ENCODE results near the gene MRPL45. TPM values are rescaled to one million over a fixed set of nuclear protein-coding genes. Genes with fewer than 3 reads are reported as not detected.

The MRPL45 gene
- total RNA-seq, result 21.7 TPM in 2 replicates

GRCh38 chr17:38296834-38297517 lies at the start of gene MRPL45:
TSS of gene MRPL45 (plus strand) at chr17:38297168. CDS start at chr17:38297184, 16 bp downstream.

GRCh38 chr17:38343608-38344419 lies 46.8 kb downstream of the MRPL45 start, which contains the start of gene GPR179:
TSS of gene GPR179 (minus strand) at chr17:38343956. CDS start at chr17:38343789, 167 bp downstream.

GRCh38 chr17:38351412-38352222 lies 54.6 kb downstream of the MRPL45 start, which contains the start of gene SOCS7:
TSS of gene SOCS7 (plus strand) at chr17:38351844. CDS start at chr17:38352053, 209 bp downstream.

Other genes with a start within 250 kb of the MRPL45 start
- 0.59 TPM in 1 of 2 replicates, not detected in the other for gene TBC1D3C, start 228.5 kb upstream of the MRPL45 start, total RNA-seq
- 0.59 TPM in 1 of 2 replicates, not detected in the other for gene TBC1D3E, start 169.2 kb upstream of the MRPL45 start, total RNA-seq
- gene TBC1D3, start 104.6 kb upstream of the MRPL45 start, total RNA-seq, result not detected in 2 replicates
- gene GPR179, start 46.8 kb downstream of the MRPL45 start, total RNA-seq, result under 0.01 and 0.14 TPM in 2 replicates
- 11.9 and 15.6 TPM in 2 replicates for gene SOCS7, start 54.7 kb downstream of the MRPL45 start, total RNA-seq
- gene ARHGAP23, start 131.3 kb downstream of the MRPL45 start, total RNA-seq, result 25.8 and 86.8 TPM in 2 replicates